ENCODE measurements around the gene OS9.

Gene OS9

DNA sequence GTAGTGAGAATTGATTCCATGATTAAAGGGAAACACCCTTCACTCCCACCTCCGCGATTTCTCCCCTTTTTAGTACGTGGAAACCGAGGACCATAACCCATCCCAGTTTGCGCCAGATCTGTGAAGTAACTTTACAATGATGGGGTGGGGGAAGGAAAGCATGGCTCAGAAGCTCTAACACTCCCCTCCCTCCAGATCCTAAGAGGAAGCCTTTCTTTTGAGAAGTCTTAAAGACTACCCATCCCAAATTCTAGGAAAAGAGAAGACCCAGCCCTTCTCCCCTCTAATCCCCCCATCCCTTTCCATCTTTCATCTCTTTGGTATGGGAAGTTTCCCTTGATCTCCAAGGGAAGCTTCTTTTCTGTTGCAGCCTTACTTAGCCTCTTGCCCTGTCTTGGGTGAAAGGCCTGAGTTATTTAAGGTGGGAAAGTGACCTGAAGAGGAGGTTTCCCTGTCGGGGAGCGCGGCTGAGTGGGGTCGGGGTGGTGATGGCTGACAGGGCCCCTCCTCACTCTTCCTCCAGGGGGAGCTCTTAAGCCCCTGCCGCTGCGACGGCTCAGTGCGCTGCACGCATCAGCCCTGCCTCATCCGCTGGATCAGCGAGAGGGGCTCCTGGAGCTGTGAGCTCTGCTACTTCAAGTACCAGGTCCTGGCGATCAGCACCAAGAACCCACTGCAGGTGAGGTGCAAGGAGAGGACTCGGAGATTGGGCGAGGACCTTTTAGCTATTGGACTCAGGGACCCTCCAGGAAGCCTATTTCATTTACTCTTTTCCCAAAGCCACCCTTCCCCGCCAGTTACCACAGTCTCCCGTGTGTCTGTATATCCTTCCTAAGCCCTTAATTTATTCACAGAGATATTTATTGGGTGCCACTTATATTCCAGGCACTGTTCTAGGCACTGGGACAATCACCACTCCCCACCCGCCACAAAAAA lies 62.7 kb downstream of the OS9 start:
- peaks cover 11% of the 10 kb centered on the region for H3K4me1 ChIP-seq (ENCODE audit: control insufficient read depth, insufficient read depth, low read length)
- H3K36me3 ChIP-seq (ENCODE audit: control insufficient read depth, insufficient read depth, low read length) = no peaks in the 10 kb centered on the region
- no peak overlapping the region for H3K9ac ChIP-seq (ENCODE audit: low read length)
- peak overlapping the region; percentile 62 for H3K4me3 ChIP-seq (ENCODE audit: low read depth, low read length)
- no peak overlapping the region for H3K27ac ChIP-seq (ENCODE audit: low read depth, low read length)
- peaks cover 59% of the 10 kb centered on the region for H3K27me3 ChIP-seq (ENCODE audit: control insufficient read depth, insufficient read depth, low read length)
- H3K9me3 ChIP-seq (ENCODE audit: control insufficient read depth, insufficient read depth, low read depth, low read length) = no peaks in the 10 kb centered on the region

- no peak overlapping the region for H3K27ac ChIP-seq (ENCODE audit: low read depth, low read length)
- no peaks in the 10 kb centered on the region for H3K36me3 ChIP-seq (ENCODE audit: control insufficient read depth, insufficient read depth, low read length)
- H3K4me3 ChIP-seq (ENCODE audit: low read depth, low read length) = no peak overlapping the region
- peaks cover 9% of the 10 kb centered on the region for H3K4me1 ChIP-seq (ENCODE audit: control insufficient read depth, insufficient read depth, low read length)
- H3K27me3 ChIP-seq (ENCODE audit: control insufficient read depth, insufficient read depth, low read length) = peaks cover 69% of the 10 kb centered on the region
- H3K9me3 ChIP-seq (ENCODE audit: control insufficient read depth, insufficient read depth, low read depth, low read length) = no peaks in the 10 kb centered on the region
- H3K9ac ChIP-seq (ENCODE audit: low read length) = no peak overlapping the region
Measured at GRCh38 chr12:57757771-57758170, 63.8 kb downstream of the OS9 start.

DNA sequence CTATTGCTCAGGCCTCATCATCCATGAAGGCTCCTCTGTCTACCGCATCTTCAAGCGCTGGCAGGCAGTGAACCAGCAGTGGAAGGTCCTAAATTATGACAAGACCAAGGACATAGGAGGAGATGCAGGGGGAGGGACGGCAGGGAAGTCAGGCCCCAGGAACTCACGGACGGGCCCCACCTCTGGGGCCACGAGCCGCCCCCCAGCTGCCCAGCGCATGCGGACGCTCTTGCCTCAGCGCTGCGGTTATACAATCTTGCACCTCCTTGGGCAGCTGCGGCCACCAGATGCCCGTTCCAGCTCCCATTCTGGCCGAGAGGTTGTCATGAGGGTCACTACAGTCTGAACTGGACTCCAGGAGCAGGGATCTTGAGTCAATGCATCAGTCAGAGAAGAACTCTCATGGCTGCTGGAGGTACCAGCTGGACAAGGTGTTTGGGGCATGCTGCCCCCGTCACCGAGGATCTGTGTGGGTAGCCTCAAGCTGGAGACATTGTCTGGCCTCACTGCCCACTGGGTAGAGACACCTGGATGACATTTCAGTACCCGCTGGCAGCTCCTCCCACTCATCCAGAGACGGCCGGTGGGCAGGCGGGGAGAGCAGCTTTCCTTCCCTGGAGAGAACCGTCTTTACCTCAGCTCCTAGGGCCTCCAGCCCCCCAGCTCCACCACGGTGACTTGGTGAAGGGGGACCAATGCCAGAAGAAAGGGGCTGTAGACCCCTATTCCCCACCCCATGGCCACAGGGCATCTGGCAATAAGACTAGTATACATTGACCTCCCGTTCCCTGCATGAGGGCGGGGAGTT lies 64.8 kb downstream of the OS9 start:
- H3K9ac ChIP-seq (ENCODE audit: low read length) = no peak overlapping the region
- peaks cover 73% of the 10 kb centered on the region for H3K27me3 ChIP-seq (ENCODE audit: control insufficient read depth, insufficient read depth, low read length)
- no peak overlapping the region for H3K4me3 ChIP-seq (ENCODE audit: low read depth, low read length)
- H3K27ac ChIP-seq (ENCODE audit: low read depth, low read length) = no peak overlapping the region
- H3K4me1 ChIP-seq (ENCODE audit: control insufficient read depth, insufficient read depth, low read length) = 0 out of 2 replicates have a peak, but pooled peaks cover 6% of the 10 kb centered on the region
- H3K36me3 ChIP-seq (ENCODE audit: control insufficient read depth, insufficient read depth, low read length) = no peaks in the 10 kb centered on the region
- H3K9me3 ChIP-seq (ENCODE audit: control insufficient read depth, insufficient read depth, low read depth, low read length) = no peaks in the 10 kb centered on the region

DNA sequence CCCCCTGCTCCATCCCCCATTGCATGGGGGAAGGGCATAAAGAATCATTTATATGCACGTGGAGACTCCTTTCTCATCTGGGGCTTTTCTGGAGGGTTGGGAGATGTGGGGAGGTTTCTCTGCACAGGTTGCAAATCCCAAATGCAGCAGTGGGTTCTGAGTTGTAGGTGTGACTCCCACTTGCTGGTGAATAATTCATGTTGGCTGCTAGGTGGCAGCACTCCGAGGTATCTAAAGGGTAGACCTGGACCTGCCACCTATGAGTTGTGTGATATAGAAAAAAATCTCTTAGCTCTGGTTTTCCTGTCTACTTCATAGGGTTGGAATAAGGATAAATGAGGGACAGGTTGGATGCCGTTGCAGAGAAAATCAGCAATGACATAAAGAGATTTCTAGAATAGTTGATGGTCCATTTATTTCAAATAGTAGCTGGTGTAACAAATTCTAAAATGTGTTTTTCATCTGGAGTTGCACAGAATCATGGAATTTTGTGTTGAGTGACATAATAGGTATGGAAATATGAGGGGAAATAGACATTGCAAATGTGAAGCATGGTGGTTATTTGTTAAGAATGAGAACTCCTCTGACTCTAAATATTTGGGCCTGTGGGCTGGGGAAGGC lies 65.5 kb downstream of the OS9 start:
- Histone ChIP-seq H3K36me3 (ENCODE audit: control insufficient read depth, insufficient read depth, low read length) (no peaks in the 10 kb centered on the region), H3K27me3 (ENCODE audit: control insufficient read depth, insufficient read depth, low read length) (peaks cover 73% of the 10 kb centered on the region), H3K9ac (ENCODE audit: low read length) (no peak overlapping the region), H3K4me3 (ENCODE audit: low read depth, low read length) (no peak overlapping the region), H3K27ac (ENCODE audit: low read depth, low read length) (no peak overlapping the region), H3K9me3 (ENCODE audit: control insufficient read depth, insufficient read depth, low read depth, low read length) (no peaks in the 10 kb centered on the region), H3K4me1 (ENCODE audit: control insufficient read depth, insufficient read depth, low read length) (peaks cover 3% of the 10 kb centered on the region; the same call in 1 of the 2 replicates)

GRCh38 chr12:57760347-57760982 lies 66.5 kb downstream of the OS9 start:
- no peak overlapping the region for H3K4me3 ChIP-seq (ENCODE audit: low read depth, low read length)
- peaks cover 7% of the 10 kb centered on the region; the same call in 1 of the 2 replicates for H3K4me1 ChIP-seq (ENCODE audit: control insufficient read depth, insufficient read depth, low read length)
- no peaks in the 10 kb centered on the region for H3K36me3 ChIP-seq (ENCODE audit: control insufficient read depth, insufficient read depth, low read length)
- H3K9me3 ChIP-seq (ENCODE audit: control insufficient read depth, insufficient read depth, low read depth, low read length) = no peaks in the 10 kb centered on the region
- no peak overlapping the region for H3K9ac ChIP-seq (ENCODE audit: low read length)
- no peak overlapping the region for H3K27ac ChIP-seq (ENCODE audit: low read depth, low read length)
- peaks cover 81% of the 10 kb centered on the region for H3K27me3 ChIP-seq (ENCODE audit: control insufficient read depth, insufficient read depth, low read length)

- no peak overlapping the region for H3K4me3 ChIP-seq (ENCODE audit: low read depth, low read length)
- H3K27me3 ChIP-seq (ENCODE audit: control insufficient read depth, insufficient read depth, low read length) = peaks cover 82% of the 10 kb centered on the region
- no peak overlapping the region for H3K27ac ChIP-seq (ENCODE audit: low read depth, low read length)
- H3K36me3 ChIP-seq (ENCODE audit: control insufficient read depth, insufficient read depth, low read length) = no peaks in the 10 kb centered on the region
- H3K9ac ChIP-seq (ENCODE audit: low read length) = no peak overlapping the region
- H3K9me3 ChIP-seq (ENCODE audit: control insufficient read depth, insufficient read depth, low read depth, low read length) = no peaks in the 10 kb centered on the region
- H3K4me1 ChIP-seq (ENCODE audit: control insufficient read depth, insufficient read depth, low read length) = peaks cover 13% of the 10 kb centered on the region
Measured at GRCh38 chr12:57761391-57761998, 67.6 kb downstream of the OS9 start.

DNA sequence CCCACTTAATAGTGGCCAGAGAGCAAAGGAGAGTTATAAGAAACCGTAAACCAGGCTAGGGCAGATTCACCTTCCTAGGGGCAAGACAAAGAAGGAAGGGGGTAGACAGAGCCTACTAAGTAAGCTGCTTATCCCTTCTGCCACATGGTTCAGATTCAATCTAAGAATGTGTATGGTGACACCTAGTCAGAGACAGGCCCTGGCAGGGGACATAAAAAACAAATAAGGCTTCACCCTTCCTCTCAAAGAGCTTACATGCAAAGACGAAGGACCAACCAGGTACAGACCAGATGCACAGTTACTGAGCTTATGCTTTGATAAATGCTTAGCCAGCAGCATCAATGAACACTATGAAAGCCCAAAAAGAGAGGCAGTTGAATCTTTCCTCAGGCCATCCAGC lies 68.5 kb downstream of the OS9 start:
- peaks cover 83% of the 10 kb centered on the region for H3K27me3 ChIP-seq (ENCODE audit: control insufficient read depth, insufficient read depth, low read length)
- H3K4me3 ChIP-seq (ENCODE audit: low read depth, low read length) = no peak overlapping the region
- no peaks in the 10 kb centered on the region for H3K36me3 ChIP-seq (ENCODE audit: control insufficient read depth, insufficient read depth, low read length)
- peaks cover 23% of the 10 kb centered on the region for H3K4me1 ChIP-seq (ENCODE audit: control insufficient read depth, insufficient read depth, low read length)
- H3K9ac ChIP-seq (ENCODE audit: low read length) = no peak overlapping the region
- H3K9me3 ChIP-seq (ENCODE audit: control insufficient read depth, insufficient read depth, low read depth, low read length) = no peaks in the 10 kb centered on the region
- no peak overlapping the region for H3K27ac ChIP-seq (ENCODE audit: low read depth, low read length)

- peaks cover 9% of the 10 kb centered on the region for H3K36me3 ChIP-seq (ENCODE audit: control insufficient read depth, insufficient read depth, low read length)
- H3K27me3 ChIP-seq (ENCODE audit: control insufficient read depth, insufficient read depth, low read length) = peaks cover 68% of the 10 kb centered on the region
- no peak overlapping the region for H3K9ac ChIP-seq (ENCODE audit: low read length)
- no peaks in the 10 kb centered on the region for H3K9me3 ChIP-seq (ENCODE audit: control insufficient read depth, insufficient read depth, low read depth, low read length)
- H3K4me3 ChIP-seq (ENCODE audit: low read depth, low read length) = peak overlapping the region; percentile 64
- peaks cover 23% of the 10 kb centered on the region for H3K4me1 ChIP-seq (ENCODE audit: control insufficient read depth, insufficient read depth, low read length)
- H3K27ac ChIP-seq (ENCODE audit: low read depth, low read length) = no peak overlapping the region
Measured at GRCh38 chr12:57763881-57764661, 70.1 kb downstream of the OS9 start.

DNA sequence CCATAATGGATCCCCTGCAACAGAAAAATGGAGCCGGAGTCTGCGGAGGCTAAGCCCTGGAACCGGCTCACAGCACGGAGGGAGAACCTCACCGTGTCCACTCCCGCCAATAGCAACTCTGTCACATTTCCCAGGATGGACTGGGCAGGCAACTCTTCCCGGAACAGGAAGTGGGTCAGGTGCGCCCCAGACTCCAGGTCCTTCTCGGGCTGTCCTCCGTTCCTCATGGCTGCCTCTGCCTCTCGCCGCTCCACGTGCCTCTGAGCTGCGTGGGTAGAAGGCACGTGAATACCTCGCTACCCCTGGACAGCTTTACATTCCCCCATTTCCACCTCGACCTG lies 70.7 kb downstream of the OS9 start:
- peaks cover 66% of the 10 kb centered on the region for H3K27me3 ChIP-seq (ENCODE audit: control insufficient read depth, insufficient read depth, low read length)
- H3K27ac ChIP-seq (ENCODE audit: low read depth, low read length) = no peak overlapping the region
- peak overlapping the region; percentile 64 for H3K4me3 ChIP-seq (ENCODE audit: low read depth, low read length)

More for the DNA sequence above, 70.7 kb downstream of the OS9 start:
- Histone ChIP-seq H3K9me3 (ENCODE audit: control insufficient read depth, insufficient read depth, low read depth, low read length) (no peaks in the 10 kb centered on the region), H3K9ac (ENCODE audit: low read length) (no peak overlapping the region), H3K4me1 (ENCODE audit: control insufficient read depth, insufficient read depth, low read length) (peaks cover 23% of the 10 kb centered on the region), H3K36me3 (ENCODE audit: control insufficient read depth, insufficient read depth, low read length) (peaks cover 15% of the 10 kb centered on the region)
